Breast epithelium (tissue), 3 donors: ENCODE results near the gene PSMF1.

Experiments used
- POLR2A ChIP-seq: fragments of 450-650 bp; IDR thresholded peaks from one replicate; pipeline ENCODE4 v1.6.1; 2016; ENCODE audit warnings: antibody characterized with exemption, mild to moderate bottlenecking, moderate library complexity
- POLR2AphosphoS5 ChIP-seq, 3 donors: sonication (generic); formaldehyde crosslinking; IDR thresholded peaks; one replicate each; pipeline ENCODE4 v1.6.1; 2017; ENCODE audit warnings: antibody characterized with exemption in 3 of 3
- TF ChIP-seq, protein P1 (sequence below), 3 donors: fragments of 450-650 bp; IDR thresholded peaks; one replicate each; pipeline ENCODE4 v1.5.1; 2016 to 2017; ENCODE audit warnings: antibody characterized with exemption in 3 of 3, mild to moderate bottlenecking in 3 of 3, moderate library complexity in 3 of 3

DNA sequence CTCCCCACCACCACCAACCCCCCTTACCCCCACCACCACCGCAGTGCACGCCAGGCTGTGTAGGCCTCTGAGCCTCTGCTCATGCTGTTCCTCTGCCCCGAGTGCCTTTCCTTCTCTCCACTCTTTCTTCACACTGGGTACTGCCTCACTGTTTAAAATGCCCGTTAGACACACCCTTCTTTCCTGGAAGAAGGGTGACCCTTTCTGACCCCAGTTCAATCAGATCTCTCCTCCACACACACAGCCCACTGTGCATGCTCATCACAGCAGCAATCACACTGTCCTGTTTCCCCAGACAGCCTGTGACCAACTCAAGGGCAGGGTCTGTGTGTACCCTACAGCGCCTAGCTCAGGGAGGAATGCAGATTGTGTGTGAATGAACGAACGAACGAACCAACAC, 56.4 kb downstream of the PSMF1 start:
- TF ChIP-seq POLR2AphosphoS5 (IDR thresholded peaks at IDR 0.05) (no peak), POLR2A (no peak)
- TF ChIP-seq, protein P1, sequence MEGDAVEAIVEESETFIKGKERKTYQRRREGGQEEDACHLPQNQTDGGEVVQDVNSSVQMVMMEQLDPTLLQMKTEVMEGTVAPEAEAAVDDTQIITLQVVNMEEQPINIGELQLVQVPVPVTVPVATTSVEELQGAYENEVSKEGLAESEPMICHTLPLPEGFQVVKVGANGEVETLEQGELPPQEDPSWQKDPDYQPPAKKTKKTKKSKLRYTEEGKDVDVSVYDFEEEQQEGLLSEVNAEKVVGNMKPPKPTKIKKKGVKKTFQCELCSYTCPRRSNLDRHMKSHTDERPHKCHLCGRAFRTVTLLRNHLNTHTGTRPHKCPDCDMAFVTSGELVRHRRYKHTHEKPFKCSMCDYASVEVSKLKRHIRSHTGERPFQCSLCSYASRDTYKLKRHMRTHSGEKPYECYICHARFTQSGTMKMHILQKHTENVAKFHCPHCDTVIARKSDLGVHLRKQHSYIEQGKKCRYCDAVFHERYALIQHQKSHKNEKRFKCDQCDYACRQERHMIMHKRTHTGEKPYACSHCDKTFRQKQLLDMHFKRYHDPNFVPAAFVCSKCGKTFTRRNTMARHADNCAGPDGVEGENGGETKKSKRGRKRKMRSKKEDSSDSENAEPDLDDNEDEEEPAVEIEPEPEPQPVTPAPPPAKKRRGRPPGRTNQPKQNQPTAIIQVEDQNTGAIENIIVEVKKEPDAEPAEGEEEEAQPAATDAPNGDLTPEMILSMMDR (IDR thresholded peaks at IDR 0.05) = no peak
